OCI-LY7 (cell line): ENCODE measurements around the gene TPO. TPM values are rescaled to one million over a fixed set of nuclear protein-coding genes. Genes with fewer than 3 reads are reported as not detected.

Experiments used
- BruUV-seq: library from RNA; stranded (reverse); fragments of 400-500 nt; replicated peaks from 2 replicates; lab custom pipeline; 2021; lab: Mats Ljungman, UMichigan
- CTCF ChIA-PET: fragments of 300-600 bp; sonication (Branson Sonifier 250); formaldehyde crosslinking; loops from one replicate; lab custom pipeline; 2022; ENCODE audit warnings: antibody characterized with exemption; ENCODE audit not compliant: unreplicated experiment; lab: Charles Lee
- POLR2A ChIA-PET: fragments of 300-600 bp; sonication (Branson Sonifier 250); formaldehyde crosslinking; loops from one replicate; lab custom pipeline; 2022; ENCODE audit warnings: antibody characterized with exemption; lab: Charles Lee
- DNase-seq: peaks from one replicate; pipeline ENCODE4 v3.0.0-alpha.2; 2015; ENCODE audit warnings: low spot score
- H2AFZ ChIP-seq: fragments of 200-600 bp; sonication (generic), shearing (Covaris generic); 2 replicates; pipeline ENCODE4 v1.6.1; 2014; ENCODE audit warnings: mild to moderate bottlenecking, antibody characterized with exemption, low read length, moderate library complexity
- H3K27ac ChIP-seq: fragments of 200-600 bp; sonication (generic); 2 replicates; pipeline ENCODE4 v1.5.1; 2014; ENCODE audit warnings: mixed run types, low read depth, mild to moderate bottlenecking, moderate library complexity, low read length, inconsistent platforms; ENCODE audit not compliant: poor library complexity, severe bottlenecking
- H3K36me3 ChIP-seq: fragments of 200-600 bp; sonication (generic); 2 replicates; pipeline ENCODE4 v1.6.1; 2014; ENCODE audit warnings: mild to moderate bottlenecking, antibody characterized with exemption, low read length, moderate library complexity, mixed read lengths; ENCODE audit not compliant: insufficient read depth
- H3K4me1 ChIP-seq: fragments of 200-600 bp; sonication (generic); 2 replicates; pipeline ENCODE4 v1.5.1; 2014; ENCODE audit warnings: mild to moderate bottlenecking, low read length; ENCODE audit not compliant: insufficient read depth, poor library complexity, severe bottlenecking
- H3K4me2 ChIP-seq: fragments of 200-600 bp; sonication (generic); 2 replicates; pipeline ENCODE4 v1.6.1; 2014; ENCODE audit warnings: mild to moderate bottlenecking, low read length
- H3K4me3 ChIP-seq: fragments of 200-600 bp; sonication (generic); 2 replicates; pipeline ENCODE4 v1.5.1; 2014; ENCODE audit warnings: mild to moderate bottlenecking, low read depth, low read length; ENCODE audit not compliant: poor library complexity, severe bottlenecking
- H3K79me2 ChIP-seq: fragments of 200-600 bp; sonication (generic); 2 replicates; pipeline ENCODE4 v1.6.1; 2016; ENCODE audit warnings: low read depth, mild to moderate bottlenecking, low read length, moderate library complexity, mixed read lengths; ENCODE audit not compliant: insufficient read depth
- H3K9me2 ChIP-seq: fragments of 200-600 bp; sonication (generic); 2 replicates; pipeline ENCODE4 v1.6.1; 2016; ENCODE audit warnings: mild to moderate bottlenecking, low read length, mixed read lengths; ENCODE audit not compliant: insufficient read depth
- H3K9me3 ChIP-seq: fragments of 200-600 bp; sonication (generic); 2 replicates; pipeline ENCODE4 v1.6.1; 2014; ENCODE audit warnings: mild to moderate bottlenecking, mixed run types, low read length, mixed read lengths
- H4K20me1 ChIP-seq: fragments of 200-600 bp; sonication (generic); 2 replicates; pipeline ENCODE4 v1.6.1; 2014; ENCODE audit warnings: mild to moderate bottlenecking, antibody characterized with exemption, low read length, moderate library complexity, mixed read lengths; ENCODE audit not compliant: insufficient read depth
- CTCF ChIP-seq: fragments of 200-600 bp; sonication (generic); conservative IDR thresholded peaks from 2 replicates; pipeline ENCODE4 v1.5.1; 2014; ENCODE audit warnings: mild to moderate bottlenecking, antibody characterized with exemption, low read length, moderate library complexity, mixed read lengths
- EZH2phosphoT487 ChIP-seq: fragments of 200-600 bp; sonication (generic); IDR thresholded peaks from 2 replicates; pipeline ENCODE4 v1.6.1; 2018; ENCODE audit warnings: low read depth, borderline replicate concordance, mild to moderate bottlenecking, mixed run types, antibody characterized with exemption, low read length, moderate library complexity, mixed read lengths
- intact Hi-C: fragments of 100-400 bp; cut with micrococcal nuclease; formaldehyde crosslinking; loops from one replicate; pipeline ENCODE4 v1.10.0; 2022; ENCODE audit not compliant: unreplicated experiment
- total RNA-seq, 2 experiments: library from RNA; depleted of rRNA in 1 of 2; stranded (reverse); fragments of >200 nt in 1 of 2; shearing (Covaris generic) in 1 of 2; gene quantifications; 2 replicates each; pipeline ENCODE4 v1.2.3, GENCODE V29; 2014 to 2022

Gene TPO
- total RNA-seq, 2 experiments from 2014 or later = not detected

- CTCF ChIA-PET = no interaction called here
- Histone ChIP-seq H2AFZ (no peak overlapping the region), H3K27ac (no peak overlapping the region), H3K4me2 (no peak overlapping the region), H3K9me3 (no peaks in the 10 kb centered on the region), H3K4me3 (no peak overlapping the region), H3K9me2 (no peaks in the 10 kb centered on the region), H3K79me2 (no peaks in the 10 kb centered on the region), H3K4me1 (no peaks in the 10 kb centered on the region), H4K20me1 (no peaks in the 10 kb centered on the region), H3K36me3 (no peaks in the 10 kb centered on the region)
- TF ChIP-seq CTCF (no peak), EZH2phosphoT487 (no peak)
- DNase-seq = no peak
- intact Hi-C loops = no loop called here
- no TSS peak for BruUV-seq
- POLR2A ChIA-PET = no interaction called here
These were observed 88.7 kb downstream of the TPO start for GRCh38 chr2:1501991-1502390.

- H3K27ac ChIP-seq = no peak overlapping the region
- no peak for DNase-seq
- H4K20me1 ChIP-seq = no peaks in the 10 kb centered on the region
- TF ChIP-seq EZH2phosphoT487 (no peak), CTCF (no peak)
- no peaks in the 10 kb centered on the region for H3K9me3 ChIP-seq
- no peak overlapping the region for H2AFZ ChIP-seq
- intact Hi-C loops = no loop called here
- ChIA-PET POLR2A (no interaction called here), CTCF (interaction anchor here (0.5 kb wide), 1 partner anchor 201 kb away, joined by 3 read pairs; no protein-coding TSS in a partner anchor)
- H3K4me3 ChIP-seq = no peak overlapping the region
- no peaks in the 10 kb centered on the region for H3K4me1 ChIP-seq
- no peaks in the 10 kb centered on the region for H3K79me2 ChIP-seq
- no peak overlapping the region for H3K4me2 ChIP-seq
- no peaks in the 10 kb centered on the region for H3K36me3 ChIP-seq
- BruUV-seq = no TSS peak
- H3K9me2 ChIP-seq = no peaks in the 10 kb centered on the region
These were observed 89.6 kb downstream of the TPO start for GRCh38 chr2:1502891-1503304.

GRCh38 chr2:1503471-1504310 lies 90.4 kb downstream of the TPO start:
- no peaks in the 10 kb centered on the region for H3K4me1 ChIP-seq
- no peak overlapping the region for H2AFZ ChIP-seq
- no peaks in the 10 kb centered on the region for H4K20me1 ChIP-seq
- ChIA-PET POLR2A (no interaction called here), CTCF (interaction anchor here (0.5 kb wide), 1 partner anchor 201 kb away, joined by 3 read pairs; no protein-coding TSS in a partner anchor)
- TF ChIP-seq CTCF = no peak
- TF ChIP-seq EZH2phosphoT487 = no peak
- no peak overlapping the region for H3K4me2 ChIP-seq
- no peaks in the 10 kb centered on the region for H3K9me2 ChIP-seq
- no TSS peak for BruUV-seq
- H3K27ac ChIP-seq = no peak overlapping the region
- DNase-seq = no peak
- H3K79me2 ChIP-seq = no peaks in the 10 kb centered on the region
- H3K4me3 ChIP-seq = no peak overlapping the region
- intact Hi-C loops = no loop called here
- H3K36me3 ChIP-seq = no peaks in the 10 kb centered on the region
- no peaks in the 10 kb centered on the region for H3K9me3 ChIP-seq
